K562 (cell line): Measurements from ENCODE around the gene LIX1L. TPM values are rescaled to one million over a fixed set of nuclear protein-coding genes. Genes with fewer than 3 reads are reported as not detected.

Experiments used
- BDP1 ChIP-seq: IDR thresholded peaks from 3 replicates; pipeline ENCODE4 v1.6.1; 2011; ENCODE audit not compliant: insufficient read length, insufficient read depth
- CEBPG ChIP-seq, 3 experiments: fragments of 200-800 bp in 1 of 3; sonication (Bioruptor generic) in 1 of 3; sonication (generic) in 1 of 3; formaldehyde crosslinking in 1 of 3; IDR thresholded peaks in 2 of 3; conservative IDR thresholded peaks in 1 of 3; 2 replicates each; pipeline versions ENCODE4 v1.6.1 to v1.8.0; 2016 to 2022; ENCODE audit warnings: missing compliant biosample characterization in 2 of 3, missing genetic modification characterization in 2 of 3, mild to moderate bottlenecking in 1 of 3, missing genetic modification reagents in 1 of 3
- DLX4 ChIP-seq: fragments of 250-450 bp; sonication (Bioruptor Pico); IDR thresholded peaks from 2 replicates; pipeline ENCODE4 v1.6.1; 2021; ENCODE audit warnings: mild to moderate bottlenecking
- ESRRB ChIP-seq: fragments of 250-450 bp; sonication (Bioruptor Pico); IDR thresholded peaks from 2 replicates; pipeline ENCODE4 v1.5.0; 2020; ENCODE audit warnings: mild to moderate bottlenecking, moderate library complexity, borderline replicate concordance
- RNF2 ChIP-seq: sonication (generic); IDR thresholded peaks from 2 replicates; pipeline ENCODE4 v1.6.1; 2016
- RUNX1 ChIP-seq: sonication (generic); IDR thresholded peaks from 2 replicates; pipeline ENCODE4 v1.6.1; 2016; ENCODE audit warnings: antibody characterized with exemption, low read depth
- SUPT5H ChIP-seq: fragments of 450-650 bp; IDR thresholded peaks from 2 replicates; pipeline ENCODE4 v1.6.1; 2016
- THRB ChIP-seq: fragments of 450-650 bp; formaldehyde crosslinking; conservative IDR thresholded peaks from 2 replicates; pipeline ENCODE4 v1.4.0; 2022; ENCODE audit warnings: mild to moderate bottlenecking, missing genetic modification characterization
- ZBTB26 ChIP-seq: fragments of 450-650 bp; formaldehyde crosslinking; IDR thresholded peaks from 2 replicates; pipeline ENCODE4 v1.4.0; 2022; ENCODE audit warnings: missing genetic modification characterization
- ZNF318 ChIP-seq, 2 experiments: fragments of 450-650 bp; IDR thresholded peaks; 2 replicates each; pipeline ENCODE4 v1.6.1; 2016; ENCODE audit warnings: mild to moderate bottlenecking in 2 of 2, borderline replicate concordance in 1 of 2, low read depth in 1 of 2, moderate library complexity in 1 of 2
- ZNF551 ChIP-seq: fragments of 250-450 bp; sonication (Bioruptor Pico); IDR thresholded peaks from 2 replicates; pipeline ENCODE4 v1.5.0; 2021; ENCODE audit warnings: mild to moderate bottlenecking, moderate library complexity
- polyA plus RNA-seq, 8 experiments: library from polyadenylated mRNA; depleted of rRNA in 4 of 8; stranded (reverse) in 5 of 8; unstranded in 3 of 8; fragments of >200 nt; fragmentation: Nextera tagmentation in 2 of 8; fragmentation: Illumina TruSeq in 1 of 8; extraction: Ambion mirVana in 2 of 8; extraction: Trizol in 1 of 8; gene quantifications; 2 replicates each; pipeline versions ENCODE4 v1.2.1 to v1.2.3, GENCODE V29; 2011 to 2014; ENCODE audit warnings: inconsistent platforms in 1 of 8, missing spikeins in 1 of 8
- total RNA-seq, 7 experiments: library from RNA; depleted of rRNA in 6 of 7; stranded (reverse); fragments of >200 nt in 6 of 7; fragmentation: Illumina TruSeq in 2 of 7; extraction: Trizol in 2 of 7; gene quantifications; 2 replicates each; pipeline versions ENCODE4 v1.2.1 to v1.2.3, GENCODE V29; 2011 to 2021; ENCODE audit warnings: low replicate concordance in 1 of 7
- TF ChIP-seq, protein P1 (sequence below): fragments of 450-650 bp; IDR thresholded peaks from 2 replicates; pipeline ENCODE4 v1.7.1; 2018; ENCODE audit warnings: mild to moderate bottlenecking, low read depth; ENCODE audit not compliant: partially characterized antibody

The LIX1L gene
- total and polyA plus RNA-seq, 9 of the 15 experiments (the other 6 are each of a cell fraction or from before 2014, with no cell fraction given): 4.6 to 26.5 (median 12.5) TPM

- TF ChIP-seq ZNF318 (IDR thresholded peaks at IDR 0.05; ENCODE audit: borderline replicate concordance in 1 of 2, low read depth in 1 of 2): 0 out of 4 replicates have a peak, but pooled peaks of 1 of the 2 experiments have one; percentile 11
- 0 out of 2 replicates have a peak, but pooled peaks have one; percentile 6 for TF ChIP-seq ZBTB26 (CRISPR knock-in tag)
- peak; percentile 80; the same call in 1 of the 2 replicates for TF ChIP-seq ESRRB (CRISPR knock-in tag)
- TF ChIP-seq, protein P1, sequence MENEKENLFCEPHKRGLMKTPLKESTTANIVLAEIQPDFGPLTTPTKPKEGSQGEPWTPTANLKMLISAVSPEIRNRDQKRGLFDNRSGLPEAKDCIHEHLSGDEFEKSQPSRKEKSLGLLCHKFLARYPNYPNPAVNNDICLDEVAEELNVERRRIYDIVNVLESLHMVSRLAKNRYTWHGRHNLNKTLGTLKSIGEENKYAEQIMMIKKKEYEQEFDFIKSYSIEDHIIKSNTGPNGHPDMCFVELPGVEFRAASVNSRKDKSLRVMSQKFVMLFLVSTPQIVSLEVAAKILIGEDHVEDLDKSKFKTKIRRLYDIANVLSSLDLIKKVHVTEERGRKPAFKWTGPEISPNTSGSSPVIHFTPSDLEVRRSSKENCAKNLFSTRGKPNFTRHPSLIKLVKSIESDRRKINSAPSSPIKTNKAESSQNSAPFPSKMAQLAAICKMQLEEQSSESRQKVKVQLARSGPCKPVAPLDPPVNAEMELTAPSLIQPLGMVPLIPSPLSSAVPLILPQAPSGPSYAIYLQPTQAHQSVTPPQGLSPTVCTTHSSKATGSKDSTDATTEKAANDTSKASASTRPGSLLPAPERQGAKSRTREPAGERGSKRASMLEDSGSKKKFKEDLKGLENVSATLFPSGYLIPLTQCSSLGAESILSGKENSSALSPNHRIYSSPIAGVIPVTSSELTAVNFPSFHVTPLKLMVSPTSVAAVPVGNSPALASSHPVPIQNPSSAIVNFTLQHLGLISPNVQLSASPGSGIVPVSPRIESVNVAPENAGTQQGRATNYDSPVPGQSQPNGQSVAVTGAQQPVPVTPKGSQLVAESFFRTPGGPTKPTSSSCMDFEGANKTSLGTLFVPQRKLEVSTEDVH: peak; percentile 57
- TF ChIP-seq ZNF551 (CRISPR knock-in tag): 0 out of 2 replicates have a peak, but pooled peaks have one; percentile 55
- TF ChIP-seq DLX4 (CRISPR knock-in tag): 0 out of 2 replicates have a peak, but pooled peaks have one; percentile 25
- no peak for TF ChIP-seq RNF2
- no peak for TF ChIP-seq BDP1
- no peak for TF ChIP-seq CEBPG (CRISPR knock-in tag; IDR thresholded peaks at IDR 0.05)
- TF ChIP-seq CEBPG (tag; conservative IDR thresholded peaks at IDR 0.05 in 1 of 2, IDR thresholded peaks at IDR 0.05 in 1 of 2): peak; percentile 31 to 38; a peak in 3 of 4 replicates
- TF ChIP-seq SUPT5H: peak; percentile 30
- TF ChIP-seq RUNX1: no peak
- TF ChIP-seq THRB: 0 out of 2 replicates have a peak, but pooled peaks have one; percentile 27
Observed at GRCh38 chr1:145990249-145990855, 32.5 kb upstream of the LIX1L start (continued).
